CD14-positive monocyte (primary cell): ENCODE measurements around the gene TCF19. TPM values are rescaled to one million over a fixed set of nuclear protein-coding genes. Genes with fewer than 3 reads are reported as not detected.

Experiments
- DNase-seq, 3 donors: peaks; one replicate each; pipeline ENCODE4 v3.0.0-alpha.2; 2011 to 2022
- H2AFZ ChIP-seq: 2 replicates; pipeline ENCODE4 v1.6.0; 2012; ENCODE audit warnings: mild to moderate bottlenecking, low read depth, low read length, inconsistent platforms; ENCODE audit not compliant: insufficient read depth, poor library complexity, severe bottlenecking
- H3K27ac ChIP-seq, 2 donors: 1 replicate in 1 of 2; 2 replicates in 1 of 2; pipeline ENCODE4 v1.5.1; 2012 to 2013; ENCODE audit warnings: low read length in 2 of 2, control low read depth in 1 of 2, inconsistent platforms in 1 of 2, low read depth in 1 of 2, mild to moderate bottlenecking in 1 of 2
- H3K27me3 ChIP-seq, 2 donors: one replicate each; pipeline versions ENCODE4 v1.6.0 to v1.6.1; 2011 to 2013; ENCODE audit warnings: low read length in 2 of 2; ENCODE audit not compliant: control insufficient read depth in 2 of 2, insufficient read depth in 2 of 2
- H3K36me3 ChIP-seq, 2 donors: replicated peaks in 1 of 2; 1 replicate in 1 of 2; 2 replicates in 1 of 2; pipeline versions ENCODE4 v1.5.1 to v1.6.1; 2012 to 2013; ENCODE audit warnings: low read length in 2 of 2, control low read depth in 1 of 2, inconsistent platforms in 1 of 2, mild to moderate bottlenecking in 1 of 2; ENCODE audit not compliant: insufficient read depth in 2 of 2, control insufficient read depth in 1 of 2
- H3K4me1 ChIP-seq, 2 donors: 1 replicate in 1 of 2; 2 replicates in 1 of 2; pipeline versions ENCODE4 v1.5.1 to v1.6.1; 2012 to 2013; ENCODE audit warnings: low read length in 2 of 2, control low read depth in 1 of 2, inconsistent platforms in 1 of 2, mild to moderate bottlenecking in 1 of 2, moderate library complexity in 1 of 2; ENCODE audit not compliant: insufficient read depth in 2 of 2, control insufficient read depth in 1 of 2
- H3K4me2 ChIP-seq: replicated peaks from 2 replicates; pipeline ENCODE3; 2012; ENCODE audit warnings: low read length, moderate library complexity, mild to moderate bottlenecking; ENCODE audit not compliant: poor library complexity, severe bottlenecking; ENCODE audit errors: extremely low read depth
- H3K4me3 ChIP-seq, 3 experiments: fragments of 200-600 bp in 1 of 3; sonication (generic) in 1 of 3; replicated peaks in 1 of 3; 1 replicate in 2 of 3; 2 replicates in 1 of 3; pipeline ENCODE4 v1.5.1; 2011 to 2013; ENCODE audit warnings: low read length in 3 of 3, mild to moderate bottlenecking in 3 of 3, control low read depth in 2 of 3, low read depth in 2 of 3, inconsistent platforms in 1 of 3, moderate library complexity in 1 of 3
- H3K79me2 ChIP-seq: 2 replicates; pipeline ENCODE4 v1.6.0; 2012; ENCODE audit warnings: mild to moderate bottlenecking, control low read depth, inconsistent platforms, low read length, moderate library complexity; ENCODE audit not compliant: insufficient read depth
- H3K9ac ChIP-seq: 2 replicates; pipeline ENCODE4 v1.6.0; 2017; ENCODE audit warnings: low read length, mild to moderate bottlenecking; ENCODE audit not compliant: insufficient read depth, poor library complexity, severe bottlenecking
- H3K9me3 ChIP-seq, 2 donors: replicated peaks in 1 of 2; 1 replicate in 1 of 2; 2 replicates in 1 of 2; pipeline versions ENCODE4 v1.5.1 to v1.6.1; 2012 to 2013; ENCODE audit warnings: low read length in 2 of 2, control low read depth in 1 of 2; ENCODE audit not compliant: control insufficient read depth in 1 of 2, insufficient read depth in 1 of 2
- H4K20me1 ChIP-seq: 2 replicates; pipeline ENCODE4 v1.6.0; 2012; ENCODE audit warnings: mild to moderate bottlenecking, low read length, control low read depth, moderate library complexity; ENCODE audit not compliant: insufficient read depth
- H3K27ac Mint-ChIP-seq, 7 donors: one replicate each; pipeline ENCODE4 v1.8.0; 2020; ENCODE audit warnings: mild to moderate bottlenecking in 7 of 7, mixed read lengths in 7 of 7, moderate library complexity in 6 of 7, inconsistent platforms in 2 of 7
- H3K27me3 Mint-ChIP-seq, 3 donors: one replicate each; pipeline ENCODE4 v1.8.0; 2021 to 2022; ENCODE audit warnings: low read depth in 3 of 3, mild to moderate bottlenecking in 3 of 3, mixed read lengths in 3 of 3, moderate library complexity in 3 of 3, inconsistent platforms in 1 of 3
- H3K36me3 Mint-ChIP-seq, 2 donors: one replicate each; pipeline ENCODE4 v1.8.0; 2020; ENCODE audit warnings: mixed read lengths in 2 of 2, inconsistent platforms in 1 of 2, mild to moderate bottlenecking in 1 of 2
- H3K4me1 Mint-ChIP-seq: one replicate; pipeline ENCODE4 v1.8.0; 2020; ENCODE audit warnings: mild to moderate bottlenecking, mixed read lengths
- H3K4me3 Mint-ChIP-seq, 2 donors: one replicate each; pipeline ENCODE4 v1.8.0; 2020; ENCODE audit warnings: mild to moderate bottlenecking in 2 of 2, mixed read lengths in 2 of 2, moderate library complexity in 1 of 2
- H3K9me3 Mint-ChIP-seq, 7 donors: one replicate each; pipeline ENCODE4 v1.8.0; 2020 to 2022; ENCODE audit warnings: mixed read lengths in 7 of 7, mild to moderate bottlenecking in 6 of 7, moderate library complexity in 6 of 7, inconsistent platforms in 2 of 7
- CTCF ChIP-seq: fragments of 200-600 bp; IDR thresholded peaks from one replicate; pipeline ENCODE4 v1.8.0; 2022; ENCODE audit warnings: antibody characterized with exemption, mild to moderate bottlenecking
- WGBS: methylation state at CpG from one replicate; pipeline ENCODE4 v1.1.5; 2013; ENCODE audit warnings: missing lambda C conversion rate; ENCODE audit not compliant: insufficient coverage; 5-methylcytosine and 5-hydroxymethylcytosine counted together
- intact Hi-C, 2 donors: fragments of 100-400 bp; cut with micrococcal nuclease; formaldehyde crosslinking; loops; one replicate each; pipeline versions ENCODE4 v1.15.0 to v1.15.1; 2023
- polyA plus RNA-seq, 3 donors: library from polyadenylated mRNA; depleted of rRNA in 1 of 3; unstranded in 2 of 3; stranded (reverse) in 1 of 3; fragments of 300-500 nt in 2 of 3; fragments of >200 nt in 1 of 3; fragmentation: Illumina TruSeq in 2 of 3; gene quantifications; 1 replicate in 2 of 3; 2 replicates in 1 of 3; pipeline ENCODE4 v1.2.3, GENCODE V29; 2012 to 2021

The TCF19 gene
- polyA plus RNA-seq, 3 donors, result 0.75 to 1.1 (median 0.80) TPM

DNA sequence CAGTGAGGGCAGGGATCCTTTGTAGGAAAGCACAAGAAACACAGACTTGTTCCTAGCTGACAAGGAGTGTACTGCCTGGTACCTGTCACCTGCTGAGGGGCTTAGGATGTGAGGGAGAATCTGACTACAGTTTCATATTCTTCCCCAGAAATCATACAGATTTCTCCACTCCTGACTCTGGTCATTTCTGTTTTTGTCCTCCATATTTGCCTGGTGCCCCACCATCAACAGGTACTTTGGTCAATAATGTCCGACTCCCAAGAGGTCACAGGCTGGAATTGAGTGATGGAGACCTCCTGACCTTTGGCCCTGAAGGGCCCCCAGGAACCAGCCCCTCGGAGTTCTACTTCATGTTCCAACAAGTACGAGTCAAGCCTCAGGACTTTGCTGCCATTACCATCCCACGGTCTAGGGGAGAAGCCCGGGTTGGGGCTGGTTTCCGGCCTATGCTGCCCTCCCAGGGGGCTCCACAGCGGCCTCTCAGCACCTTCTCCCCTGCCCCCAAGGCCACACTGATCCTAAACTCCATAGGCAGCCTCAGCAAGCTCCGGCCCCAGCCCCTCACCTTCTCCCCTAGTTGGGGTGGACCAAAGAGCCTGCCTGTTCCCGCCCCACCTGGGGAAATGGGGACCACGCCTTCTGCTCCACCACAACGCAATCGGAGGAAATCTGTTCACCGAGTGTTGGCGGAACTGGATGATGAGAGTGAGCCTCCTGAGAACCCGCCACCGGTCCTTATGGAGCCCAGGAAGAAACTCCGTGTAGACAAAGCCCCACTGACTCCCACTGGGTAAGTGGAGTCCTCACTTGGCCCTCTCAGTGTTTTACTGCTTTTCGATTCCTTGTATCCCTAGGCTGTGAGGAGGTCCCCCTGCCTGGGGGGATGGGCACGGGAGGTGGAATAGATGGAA, 3.1 kb downstream of the TCF19 start:
- no peak overlapping the region for H3K4me3 ChIP-seq
- H3K4me3 Mint-ChIP-seq, result no peak overlapping the region

More for the DNA sequence above, 3.1 kb downstream of the TCF19 start:
- Mint-ChIP-seq H3K27me3 (peaks cover 0 to 3% (median 0%) of the 10 kb centered on the region in 3 donors), H3K36me3 (peaks cover 5 to 27% of the 10 kb centered on the region in 2 donors), H3K4me1 (peaks cover 33% of the 10 kb centered on the region), H3K27ac (peak overlapping the region in 3 of 7 donors; percentile 32 to 80 (median 75)), H3K9me3 (no peaks in the 10 kb centered on the region)
- Histone ChIP-seq H3K9ac (no peak overlapping the region), H3K4me2 (no peak overlapping the region), H2AFZ (no peak overlapping the region), H3K36me3 (peaks cover 2 to 20% of the 10 kb centered on the region in 2 donors), H3K79me2 (peaks cover 21% of the 10 kb centered on the region), H3K27ac (no peak overlapping the region), H3K4me1 (peaks cover 17 to 24% of the 10 kb centered on the region in 2 donors), H3K27me3 (no peaks in the 10 kb centered on the region), H4K20me1 (no peaks in the 10 kb centered on the region), H3K9me3 (no peaks in the 10 kb centered on the region)
- 94% methylated on average over 12 of the region's 19 CpGs for WGBS
- DNase-seq, result no peak
- TF ChIP-seq CTCF, result no peak
- intact Hi-C loops, result no loop called here
